Measurements from ENCODE around the gene STAU1.

DNA sequence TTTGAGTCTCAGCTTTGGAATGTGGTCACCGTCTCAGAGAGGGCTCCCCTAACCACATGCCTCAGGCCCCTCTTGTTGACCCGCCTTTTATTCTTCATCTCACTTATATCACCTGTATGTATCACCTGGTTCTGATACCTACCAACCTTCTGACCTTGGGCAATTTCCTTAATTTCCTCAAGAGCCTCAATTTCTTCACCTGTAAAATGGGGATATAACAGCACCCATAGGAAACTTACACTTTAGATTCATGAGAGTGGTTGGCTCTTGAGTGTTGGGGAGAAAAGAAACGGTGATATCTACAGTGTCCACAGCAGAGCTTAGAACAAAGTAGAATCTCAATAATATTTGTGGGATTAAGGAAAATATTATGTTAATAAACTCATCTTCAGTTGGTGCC, 27.1 kb upstream of the STAU1 start:
- TF ChIP-seq, protein P1, sequence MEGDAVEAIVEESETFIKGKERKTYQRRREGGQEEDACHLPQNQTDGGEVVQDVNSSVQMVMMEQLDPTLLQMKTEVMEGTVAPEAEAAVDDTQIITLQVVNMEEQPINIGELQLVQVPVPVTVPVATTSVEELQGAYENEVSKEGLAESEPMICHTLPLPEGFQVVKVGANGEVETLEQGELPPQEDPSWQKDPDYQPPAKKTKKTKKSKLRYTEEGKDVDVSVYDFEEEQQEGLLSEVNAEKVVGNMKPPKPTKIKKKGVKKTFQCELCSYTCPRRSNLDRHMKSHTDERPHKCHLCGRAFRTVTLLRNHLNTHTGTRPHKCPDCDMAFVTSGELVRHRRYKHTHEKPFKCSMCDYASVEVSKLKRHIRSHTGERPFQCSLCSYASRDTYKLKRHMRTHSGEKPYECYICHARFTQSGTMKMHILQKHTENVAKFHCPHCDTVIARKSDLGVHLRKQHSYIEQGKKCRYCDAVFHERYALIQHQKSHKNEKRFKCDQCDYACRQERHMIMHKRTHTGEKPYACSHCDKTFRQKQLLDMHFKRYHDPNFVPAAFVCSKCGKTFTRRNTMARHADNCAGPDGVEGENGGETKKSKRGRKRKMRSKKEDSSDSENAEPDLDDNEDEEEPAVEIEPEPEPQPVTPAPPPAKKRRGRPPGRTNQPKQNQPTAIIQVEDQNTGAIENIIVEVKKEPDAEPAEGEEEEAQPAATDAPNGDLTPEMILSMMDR (IDR thresholded peaks at IDR 0.05), result no peak
- TF ChIP-seq ZFX (IDR thresholded peaks at IDR 0.05; ENCODE audit: borderline replicate concordance), result no peak

Data from 22Rv1 (cell line).